ENCODE results near the gene PRELP. TPM values are rescaled to one million over a fixed set of nuclear protein-coding genes. Genes with fewer than 3 reads are reported as not detected.

Gene PRELP
- not detected in 5 replicates for total RNA-seq (2022; extraction: Qiagen RNA extraction; ENCODE audit: low read depth)

DNA sequence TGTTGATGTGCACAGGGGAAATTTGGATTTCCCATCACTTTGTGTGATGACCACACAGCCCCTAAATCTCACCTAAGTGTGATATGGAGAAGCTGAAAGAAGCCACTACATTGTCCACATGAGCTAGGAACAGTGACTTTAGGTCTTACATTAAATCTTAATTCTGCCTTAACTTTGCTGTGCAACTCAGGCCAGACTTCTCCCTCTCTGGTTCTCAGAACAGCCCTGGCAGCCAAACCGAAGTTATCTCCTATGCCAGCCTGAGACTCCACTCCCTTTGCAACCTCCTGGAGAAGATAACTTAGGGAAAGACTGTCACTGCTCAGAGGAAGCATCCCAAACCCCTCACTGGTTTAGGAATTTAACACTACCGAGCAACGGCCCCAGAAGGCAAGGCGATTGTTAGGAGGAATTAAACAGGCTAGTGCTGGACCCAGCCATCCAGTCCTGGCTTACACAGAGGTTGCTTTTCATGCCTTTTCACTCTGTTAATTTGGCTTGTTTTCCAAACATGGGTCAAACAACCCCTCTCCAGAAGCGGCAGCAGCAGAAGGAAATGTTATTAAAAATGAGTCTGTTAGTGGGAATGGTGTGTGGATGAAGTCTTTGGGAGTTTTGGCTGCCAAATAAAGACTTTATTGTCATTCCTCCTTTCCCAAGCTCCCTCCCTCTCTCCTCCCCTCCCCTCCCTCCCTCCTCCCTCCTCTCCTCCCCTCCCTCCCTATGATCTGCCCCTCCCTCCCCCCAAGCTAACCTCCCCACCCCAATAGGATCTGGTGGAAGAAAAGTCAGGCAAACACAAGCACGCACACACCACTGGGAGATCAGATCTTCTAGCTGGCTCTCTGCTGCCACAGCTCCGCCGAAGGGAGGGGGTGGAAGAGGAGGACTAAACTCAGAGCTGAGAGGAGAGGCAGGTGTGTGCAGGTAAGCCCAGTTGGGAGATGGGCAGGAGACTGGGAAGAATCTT, at the start of gene PRELP:
Gene PRELP, plus strand, starts transcription at position 795 of the 970 bp plus-strand sequence. CDS start 7,379 bp downstream, outside the sequence.

GRCh38 chr1:203493901-203494300, 18.3 kb downstream of the PRELP start, which contains the start of gene OPTC:
TSS of gene OPTC (plus strand) at chr1:203494153. CDS start at chr1:203496006, 1,853 bp downstream.

Other genes starting within 250 kb of the PRELP start
- gene CHIT1, start 246.1 kb upstream of the PRELP start, total RNA-seq (2022; extraction: Qiagen RNA extraction; ENCODE audit: low read depth) = not detected in 5 replicates
- gene BTG2, start 170.3 kb upstream of the PRELP start, total RNA-seq (2022; extraction: Qiagen RNA extraction; ENCODE audit: low read depth) = 11.9 to 13.9 TPM (median 13.1 TPM) in 5 replicates
- gene FMOD, start 124.7 kb upstream of the PRELP start, total RNA-seq (2022; extraction: Qiagen RNA extraction; ENCODE audit: low read depth) = 0.06 to 0.21 TPM in 2 of 5 replicates, not detected in the others
- gene OPTC, start 18.3 kb downstream of the PRELP start, total RNA-seq (2022; extraction: Qiagen RNA extraction; ENCODE audit: low read depth) = not detected in 5 replicates
- gene ATP2B4, start 151.0 kb downstream of the PRELP start, total RNA-seq (2022; extraction: Qiagen RNA extraction; ENCODE audit: low read depth) = 12.0 to 21.8 TPM (median 18.1 TPM) in 5 replicates